Left ventricle myocardium inferior (tissue), 1 donor: ENCODE measurements around the gene TMEM18. TPM values are rescaled to one million over a fixed set of nuclear protein-coding genes. Genes with fewer than 3 reads are reported as not detected.

Experiments used
- DNase-seq: peaks from one replicate; pipeline ENCODE4 v3.0.0-alpha.2; 2020
- H3K27ac ChIP-seq: fragments of 200-600 bp; replicated peaks from 2 replicates; pipeline ENCODE4 v1.8.0; 2021
- H3K27me3 ChIP-seq: fragments of 200-600 bp; 2 replicates; pipeline ENCODE4 v1.8.0; 2021; ENCODE audit warnings: low read depth
- H3K36me3 ChIP-seq: fragments of 200-600 bp; 2 replicates; pipeline ENCODE4 v1.8.0; 2021
- H3K4me1 ChIP-seq: fragments of 200-600 bp; 2 replicates; pipeline ENCODE4 v1.8.0; 2021
- H3K4me3 ChIP-seq: fragments of 200-600 bp; 2 replicates; pipeline ENCODE4 v1.8.0; 2021; ENCODE audit warnings: mild to moderate bottlenecking, moderate library complexity
- H3K9me3 ChIP-seq: fragments of 200-600 bp; replicated peaks from 2 replicates; pipeline ENCODE4 v1.8.0; 2021
- CTCF ChIP-seq: fragments of 200-600 bp; IDR thresholded peaks from 2 replicates; pipeline ENCODE4 v1.8.0; 2021; ENCODE audit warnings: antibody characterized with exemption, mild to moderate bottlenecking, borderline replicate concordance
- intact Hi-C: fragments of 100-400 bp; cut with micrococcal nuclease; formaldehyde crosslinking; loops from one replicate; pipeline ENCODE4 v1.11.0; 2022
- total RNA-seq: library from RNA; stranded (reverse); fragmentation: NEBNext Ultra II Directional; extraction: Animal tissue kit (Norgen Biotek cat#: 25700); gene quantifications from one replicate; pipeline ENCODE4 v1.2.1, GENCODE V29; 2021
- donor health status: DM: no; HTN: yes; CAD: no; lungs with severe emphysema.

Gene TMEM18
- total RNA-seq, 1 donor from 2014 or later = 10.4 TPM

- no peak for DNase-seq
- Histone ChIP-seq H3K27me3 (no peaks in the 10 kb centered on the region), H3K4me3 (no peak overlapping the region), H3K27ac (peak overlapping the region; percentile 19), H3K9me3 (no peaks in the 10 kb centered on the region), H3K36me3 (peaks cover 58% of the 10 kb centered on the region), H3K4me1 (peaks cover 23% of the 10 kb centered on the region)
- intact Hi-C loops = no loop called here
- no peak for TF ChIP-seq CTCF
Measured at GRCh38 chr2:671787-672605, 5.2 kb downstream of the TMEM18 start.

DNA sequence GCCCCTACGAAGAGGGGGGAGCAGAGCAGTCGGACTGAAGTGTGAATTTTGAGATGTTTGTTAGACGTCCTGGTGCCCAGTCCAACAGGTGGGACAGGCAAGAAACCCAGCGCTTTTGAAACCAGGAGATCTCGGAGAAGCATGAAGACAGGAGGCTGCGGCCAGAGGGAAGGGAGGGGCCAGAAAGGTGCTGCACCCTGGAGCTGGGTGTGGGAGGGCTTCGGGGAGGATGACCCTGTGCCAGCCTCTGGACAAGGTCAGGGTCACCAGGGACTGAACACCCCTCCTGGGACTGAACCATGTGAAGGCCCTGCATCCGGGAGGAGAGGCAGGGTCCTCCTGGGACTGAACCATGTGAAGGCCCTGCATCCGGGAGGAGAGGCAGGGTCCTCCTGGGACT lies 6.1 kb downstream of the TMEM18 start:
- Histone ChIP-seq H3K9me3 (peaks cover 5% of the 10 kb centered on the region), H3K36me3 (peaks cover 67% of the 10 kb centered on the region), H3K4me1 (peaks cover 19% of the 10 kb centered on the region), H3K4me3 (no peak overlapping the region), H3K27me3 (no peaks in the 10 kb centered on the region), H3K27ac (no peak overlapping the region)
- no peak for DNase-seq
- no peak for TF ChIP-seq CTCF
- intact Hi-C loops = no loop called here

- H3K4me1 ChIP-seq = peaks cover 15% of the 10 kb centered on the region
- H3K9me3 ChIP-seq = peaks cover 9% of the 10 kb centered on the region
- DNase-seq = no peak
- H3K27ac ChIP-seq = no peak overlapping the region
- peaks cover 72% of the 10 kb centered on the region for H3K36me3 ChIP-seq
- no peak for TF ChIP-seq CTCF
- intact Hi-C loops = no loop called here
- no peaks in the 10 kb centered on the region for H3K27me3 ChIP-seq
- H3K4me3 ChIP-seq = no peak overlapping the region
Measured at GRCh38 chr2:670637-671036, 6.6 kb downstream of the TMEM18 start.

GRCh38 chr2:669323-669722 lies 7.9 kb downstream of the TMEM18 start:
- Histone ChIP-seq H3K27me3 (no peaks in the 10 kb centered on the region), H3K9me3 (peaks cover 21% of the 10 kb centered on the region), H3K27ac (no peak overlapping the region), H3K4me3 (no peak overlapping the region), H3K4me1 (peaks cover 5% of the 10 kb centered on the region), H3K36me3 (peaks cover 76% of the 10 kb centered on the region)
- intact Hi-C loops = no loop called here
- DNase-seq = no peak
- no peak for TF ChIP-seq CTCF

DNA sequence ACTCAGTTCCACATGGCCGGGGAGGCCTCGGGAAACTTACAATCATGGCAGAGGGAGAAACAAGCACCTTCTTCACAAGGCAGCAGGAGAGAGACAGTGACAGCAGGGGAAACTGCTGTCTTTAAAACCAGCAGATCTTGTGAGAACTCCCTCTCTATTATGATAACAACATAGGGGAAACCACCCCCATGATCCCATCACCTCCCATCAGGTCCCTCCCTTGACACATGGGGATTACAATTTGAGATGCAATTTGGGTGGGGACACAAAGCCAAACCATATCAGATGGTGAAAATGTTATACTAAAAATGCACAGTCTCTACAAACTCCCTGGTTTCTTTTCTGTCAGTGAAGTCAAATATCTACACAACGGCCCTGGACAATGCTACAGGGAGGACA lies 9.2 kb downstream of the TMEM18 start:
- no peak overlapping the region for H3K27ac ChIP-seq
- intact Hi-C loops = no loop called here

More for the DNA sequence above, 9.2 kb downstream of the TMEM18 start:
- Histone ChIP-seq H3K4me3 (no peak overlapping the region), H3K36me3 (peaks cover 89% of the 10 kb centered on the region), H3K9me3 (peaks cover 21% of the 10 kb centered on the region), H3K27me3 (no peaks in the 10 kb centered on the region), H3K4me1 (no peaks in the 10 kb centered on the region)
- no peak for DNase-seq
- TF ChIP-seq CTCF = no peak
